C4-2B (cell line): ENCODE results near the gene USP49.

Source experiments
- H3K27ac ChIP-seq: fragments of 450-650 bp; 2 replicates; pipeline ENCODE4 v1.5.1; 2017
- ZFX ChIP-seq: fragments of 450-650 bp; IDR thresholded peaks from 2 replicates; pipeline ENCODE4 v1.6.1; 2017
- TF ChIP-seq, protein P1 (sequence below): fragments of 450-650 bp; conservative IDR thresholded peaks from 2 replicates; pipeline ENCODE4 v1.5.1; 2017; ENCODE audit warnings: mild to moderate bottlenecking

The USP49 gene

DNA sequence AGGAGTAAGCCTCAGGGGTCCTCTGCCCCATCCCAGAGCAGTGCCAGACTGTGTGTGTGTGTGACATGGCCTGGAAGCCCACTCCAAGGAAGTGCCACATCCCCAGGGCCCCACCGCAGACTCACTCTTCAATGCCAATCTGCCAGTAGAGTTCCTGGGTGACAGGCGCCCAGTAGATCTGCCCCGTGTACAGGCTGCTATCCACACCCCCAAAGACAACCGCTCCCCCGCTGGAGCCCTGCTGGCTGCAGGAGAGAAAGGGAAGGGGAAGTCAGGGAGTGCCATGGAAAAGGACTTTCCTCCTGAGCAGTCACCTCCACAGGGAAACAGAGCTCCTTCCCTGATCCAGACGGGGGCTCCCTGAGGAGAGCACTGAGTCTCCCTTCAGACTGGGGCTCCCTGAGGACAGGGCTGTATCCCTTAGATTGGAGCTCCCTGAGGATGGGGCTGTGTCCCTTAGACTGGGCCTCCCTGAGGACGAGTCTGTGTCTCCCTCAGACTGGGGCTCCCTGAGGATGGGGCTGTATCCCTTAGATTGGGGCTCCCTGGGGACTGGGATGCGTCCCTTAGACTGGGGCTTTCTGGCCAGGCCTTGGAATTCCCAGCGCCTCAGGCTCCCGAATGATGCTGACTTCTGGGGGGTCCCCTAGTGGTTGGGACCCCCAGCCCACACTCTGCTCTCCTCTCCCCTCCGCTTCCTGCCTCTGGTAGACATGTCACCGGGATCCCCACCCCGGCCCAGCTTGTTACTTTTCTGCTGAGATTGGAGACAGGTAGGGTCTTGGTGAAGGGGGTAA is 154.6 kb downstream of the USP49 start:
- TF ChIP-seq ZFX, result no peak
- TF ChIP-seq, protein P1, sequence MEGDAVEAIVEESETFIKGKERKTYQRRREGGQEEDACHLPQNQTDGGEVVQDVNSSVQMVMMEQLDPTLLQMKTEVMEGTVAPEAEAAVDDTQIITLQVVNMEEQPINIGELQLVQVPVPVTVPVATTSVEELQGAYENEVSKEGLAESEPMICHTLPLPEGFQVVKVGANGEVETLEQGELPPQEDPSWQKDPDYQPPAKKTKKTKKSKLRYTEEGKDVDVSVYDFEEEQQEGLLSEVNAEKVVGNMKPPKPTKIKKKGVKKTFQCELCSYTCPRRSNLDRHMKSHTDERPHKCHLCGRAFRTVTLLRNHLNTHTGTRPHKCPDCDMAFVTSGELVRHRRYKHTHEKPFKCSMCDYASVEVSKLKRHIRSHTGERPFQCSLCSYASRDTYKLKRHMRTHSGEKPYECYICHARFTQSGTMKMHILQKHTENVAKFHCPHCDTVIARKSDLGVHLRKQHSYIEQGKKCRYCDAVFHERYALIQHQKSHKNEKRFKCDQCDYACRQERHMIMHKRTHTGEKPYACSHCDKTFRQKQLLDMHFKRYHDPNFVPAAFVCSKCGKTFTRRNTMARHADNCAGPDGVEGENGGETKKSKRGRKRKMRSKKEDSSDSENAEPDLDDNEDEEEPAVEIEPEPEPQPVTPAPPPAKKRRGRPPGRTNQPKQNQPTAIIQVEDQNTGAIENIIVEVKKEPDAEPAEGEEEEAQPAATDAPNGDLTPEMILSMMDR, result no peak
- H3K27ac ChIP-seq, result no peak overlapping the region
